Loucy (cell line): ENCODE results near the gene EML1.

Experiments used
- EZH2phosphoT487 ChIP-seq: fragments of 200-600 bp; IDR thresholded peaks from 2 replicates; pipeline ENCODE4 v1.6.1; 2018; ENCODE audit warnings: antibody characterized with exemption, mild to moderate bottlenecking, moderate library complexity, borderline replicate concordance
- TF ChIP-seq, protein P1 (sequence below): fragments of 200-600 bp; sonication (generic); conservative IDR thresholded peaks from 2 replicates; pipeline ENCODE4 v1.5.1; 2014; ENCODE audit warnings: mild to moderate bottlenecking, antibody characterized with exemption, low read length

DNA sequence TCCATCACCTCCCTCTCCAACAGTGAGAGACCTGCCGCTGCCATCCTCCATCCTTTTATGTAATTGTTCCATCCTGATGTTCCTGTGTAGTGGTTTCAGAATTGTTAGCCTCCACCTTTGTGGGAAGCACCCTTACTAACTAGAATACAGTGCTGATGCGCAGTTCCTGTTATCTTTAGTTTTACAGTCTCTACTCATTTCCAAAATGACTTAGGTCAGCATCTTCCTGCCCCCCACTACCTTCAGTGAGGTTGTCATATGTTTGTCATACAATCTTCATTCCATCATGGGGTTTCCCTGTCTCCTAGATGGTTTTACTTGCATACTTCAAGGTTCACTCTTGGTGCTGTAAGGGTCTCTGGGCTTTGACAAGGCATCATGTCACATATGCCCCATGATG lies 69.8 kb downstream of the EML1 start:
- TF ChIP-seq, protein P1, sequence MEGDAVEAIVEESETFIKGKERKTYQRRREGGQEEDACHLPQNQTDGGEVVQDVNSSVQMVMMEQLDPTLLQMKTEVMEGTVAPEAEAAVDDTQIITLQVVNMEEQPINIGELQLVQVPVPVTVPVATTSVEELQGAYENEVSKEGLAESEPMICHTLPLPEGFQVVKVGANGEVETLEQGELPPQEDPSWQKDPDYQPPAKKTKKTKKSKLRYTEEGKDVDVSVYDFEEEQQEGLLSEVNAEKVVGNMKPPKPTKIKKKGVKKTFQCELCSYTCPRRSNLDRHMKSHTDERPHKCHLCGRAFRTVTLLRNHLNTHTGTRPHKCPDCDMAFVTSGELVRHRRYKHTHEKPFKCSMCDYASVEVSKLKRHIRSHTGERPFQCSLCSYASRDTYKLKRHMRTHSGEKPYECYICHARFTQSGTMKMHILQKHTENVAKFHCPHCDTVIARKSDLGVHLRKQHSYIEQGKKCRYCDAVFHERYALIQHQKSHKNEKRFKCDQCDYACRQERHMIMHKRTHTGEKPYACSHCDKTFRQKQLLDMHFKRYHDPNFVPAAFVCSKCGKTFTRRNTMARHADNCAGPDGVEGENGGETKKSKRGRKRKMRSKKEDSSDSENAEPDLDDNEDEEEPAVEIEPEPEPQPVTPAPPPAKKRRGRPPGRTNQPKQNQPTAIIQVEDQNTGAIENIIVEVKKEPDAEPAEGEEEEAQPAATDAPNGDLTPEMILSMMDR, result no peak
- TF ChIP-seq EZH2phosphoT487, result no peak
